Spleen (tissue), 11 donors: ENCODE measurements around the gene ANKRD37. TPM values are rescaled to one million over a fixed set of nuclear protein-coding genes. Genes with fewer than 3 reads are reported as not detected.
"Not testable (repeated sequence)": the region's sequence is repeated elsewhere in the genome, so short reads cannot be mapped to it uniquely, and the experiment has no call there.

Experiments used
- DNase-seq: peaks from one replicate; pipeline ENCODE4 v3.0.0-alpha.2; 2020
- H3K27ac ChIP-seq, 8 donors: fragments of 200-600 bp; sonication (generic) in 7 of 8; 1 replicate in 4 of 8; 2 replicates in 4 of 8; pipeline versions ENCODE4 v1.5.0 to v1.8.0; 2016 to 2021; ENCODE audit warnings: inconsistent platforms in 4 of 8, mild to moderate bottlenecking in 4 of 8, moderate library complexity in 1 of 8
- H3K27me3 ChIP-seq, 7 donors: fragments of 200-600 bp; sonication (generic) in 6 of 7; replicated peaks in 1 of 7; 1 replicate in 4 of 7; 2 replicates in 3 of 7; pipeline versions ENCODE4 v1.5.0 to v1.8.0; 2016 to 2021; ENCODE audit warnings: inconsistent platforms in 3 of 7, mild to moderate bottlenecking in 1 of 7
- H3K36me3 ChIP-seq, 6 donors: fragments of 200-600 bp; sonication (generic) in 5 of 6; 1 replicate in 4 of 6; 2 replicates in 2 of 6; pipeline versions ENCODE4 v1.5.0 to v1.8.0; 2016 to 2021; ENCODE audit warnings: inconsistent platforms in 2 of 6
- H3K4me1 ChIP-seq, 6 donors: fragments of 200-600 bp; sonication (generic) in 5 of 6; 1 replicate in 3 of 6; 2 replicates in 3 of 6; pipeline versions ENCODE4 v1.5.0 to v1.8.0; 2016 to 2021; ENCODE audit warnings: inconsistent platforms in 3 of 6
- H3K4me3 ChIP-seq, 8 donors: fragments of 200-600 bp; sonication (generic) in 7 of 8; 1 replicate in 4 of 8; 2 replicates in 4 of 8; pipeline versions ENCODE4 v1.5.0 to v1.8.0; 2016 to 2021; ENCODE audit warnings: inconsistent platforms in 4 of 8, mild to moderate bottlenecking in 4 of 8, moderate library complexity in 2 of 8
- H3K9me3 ChIP-seq, 8 donors: fragments of 200-600 bp; sonication (generic) in 7 of 8; 1 replicate in 4 of 8; 2 replicates in 4 of 8; pipeline versions ENCODE4 v1.5.0 to v1.8.0; 2016 to 2021; ENCODE audit warnings: inconsistent platforms in 4 of 8
- POLR2A ChIP-seq, 3 donors: fragments of 450-650 bp; IDR thresholded peaks; one replicate each; pipeline ENCODE4 v1.5.1; 2017; ENCODE audit warnings: antibody characterized with exemption in 3 of 3, mild to moderate bottlenecking in 1 of 3
- POLR2AphosphoS5 ChIP-seq, 3 donors: sonication (generic); formaldehyde crosslinking; IDR thresholded peaks; one replicate each; pipeline ENCODE4 v1.5.1; 2017; ENCODE audit warnings: antibody characterized with exemption in 3 of 3
- WGBS, 5 donors: extraction: QIAGEN DNeasy Blood & Tissue Kit in 3 of 5; methylation state at CpG; one replicate each; pipeline versions ENCODE4 v1.1.5 to v1.1.7; 2013 to 2018; 5-methylcytosine and 5-hydroxymethylcytosine counted together
- intact Hi-C: fragments of 100-400 bp; cut with DNase I; formaldehyde crosslinking; loops from one replicate; pipeline ENCODE4 v1.15.0; 2023; ENCODE audit warnings: low total_unique reads
- polyA plus RNA-seq, 3 donors: library from polyadenylated mRNA; stranded (reverse); fragments of 200-250 nt; gene quantifications; one replicate each; pipeline ENCODE4 v1.2.1, GENCODE V29; 2013
- total RNA-seq, 7 donors: library from RNA; depleted of rRNA in 3 of 7; stranded (reverse); fragments of >200 nt in 3 of 7; fragmentation: NEBNext Ultra II Directional in 4 of 7; extraction: Animal tissue kit (Norgen Biotek cat#: 25700) in 4 of 7; gene quantifications; one replicate each; pipeline versions ENCODE4 v1.1.0 to v1.2.1, GENCODE V29; 2016 to 2021
- TF ChIP-seq, protein P1 (sequence below), 11 experiments: fragments of 200-600 bp in 7 of 11; fragments of 450-650 bp in 4 of 11; sonication (generic) in 4 of 11; IDR thresholded peaks in 8 of 11; conservative IDR thresholded peaks in 3 of 11; 1 replicate in 7 of 11; 2 replicates in 4 of 11; pipeline versions ENCODE4 v1.4.0 to v1.8.0; 2016 to 2021; ENCODE audit warnings: antibody characterized with exemption in 11 of 11, inconsistent platforms in 4 of 11, mild to moderate bottlenecking in 1 of 11
- donor health status: healthy with polysubstance abuse.
- donor health status: DM: no; HTN: no; CAD: no; lungs with moderate emphysema.
- donor health status: DM: no; HTN: no; CAD: no.
- donor health status: Bipolar disorder and iron deficiency.
- donor health status: healthy.
- donor health status: DM: no; HTN: no; CAD: no.
- donor health status: DM: yes; HTN: yes; CAD: no.

Gene ANKRD37
- total and polyA plus RNA-seq, 10 donors = 6.0 to 21.1 (median 9.7) TPM

DNA sequence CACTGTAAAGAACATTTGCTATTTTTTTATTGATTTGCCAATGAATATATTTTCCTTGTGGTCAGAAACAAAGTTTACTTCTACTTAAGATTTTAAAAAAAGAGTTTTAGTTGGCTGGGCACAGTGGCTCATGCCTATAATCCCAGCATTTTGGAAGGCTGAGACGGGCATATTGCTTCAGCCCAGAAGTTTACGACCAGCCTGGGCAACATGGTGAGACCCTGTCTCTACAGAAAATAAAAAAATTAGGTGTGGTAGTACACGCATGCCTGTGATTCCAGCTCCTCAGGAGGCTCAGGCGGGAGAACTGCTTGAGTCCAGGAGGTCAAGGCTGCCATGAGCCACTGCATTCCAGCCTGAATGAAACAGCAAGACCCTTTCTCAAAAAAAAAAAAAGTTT, 37.7 kb upstream of the ANKRD37 start:
- intact Hi-C loops = no loop called here
- DNase-seq = no peak
- TF ChIP-seq POLR2AphosphoS5 (IDR thresholded peaks at IDR 0.05) (no peak), POLR2A (IDR thresholded peaks at IDR 0.05) (no peak)
- TF ChIP-seq, protein P1, sequence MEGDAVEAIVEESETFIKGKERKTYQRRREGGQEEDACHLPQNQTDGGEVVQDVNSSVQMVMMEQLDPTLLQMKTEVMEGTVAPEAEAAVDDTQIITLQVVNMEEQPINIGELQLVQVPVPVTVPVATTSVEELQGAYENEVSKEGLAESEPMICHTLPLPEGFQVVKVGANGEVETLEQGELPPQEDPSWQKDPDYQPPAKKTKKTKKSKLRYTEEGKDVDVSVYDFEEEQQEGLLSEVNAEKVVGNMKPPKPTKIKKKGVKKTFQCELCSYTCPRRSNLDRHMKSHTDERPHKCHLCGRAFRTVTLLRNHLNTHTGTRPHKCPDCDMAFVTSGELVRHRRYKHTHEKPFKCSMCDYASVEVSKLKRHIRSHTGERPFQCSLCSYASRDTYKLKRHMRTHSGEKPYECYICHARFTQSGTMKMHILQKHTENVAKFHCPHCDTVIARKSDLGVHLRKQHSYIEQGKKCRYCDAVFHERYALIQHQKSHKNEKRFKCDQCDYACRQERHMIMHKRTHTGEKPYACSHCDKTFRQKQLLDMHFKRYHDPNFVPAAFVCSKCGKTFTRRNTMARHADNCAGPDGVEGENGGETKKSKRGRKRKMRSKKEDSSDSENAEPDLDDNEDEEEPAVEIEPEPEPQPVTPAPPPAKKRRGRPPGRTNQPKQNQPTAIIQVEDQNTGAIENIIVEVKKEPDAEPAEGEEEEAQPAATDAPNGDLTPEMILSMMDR (IDR thresholded peaks at IDR 0.05 in 8 of 11, conservative IDR thresholded peaks at IDR 0.05 in 3 of 11) = no peak
- peaks cover 0 to 79% (median 15%) of the 10 kb centered on the region in 6 donors for H3K36me3 ChIP-seq
- H3K27ac ChIP-seq = no peak overlapping the region
- H3K4me3 ChIP-seq = no peak overlapping the region
- WGBS, 5 donors = 91 to 93% (median 92%) methylated on average over 4 of the region's 4 CpGs
- H3K9me3 ChIP-seq = no peaks in the 10 kb centered on the region
- H3K27me3 ChIP-seq = no peaks in the 10 kb centered on the region
- no peaks in the 10 kb centered on the region for H3K4me1 ChIP-seq

GRCh38 chr4:185359767-185360446, 36.7 kb upstream of the ANKRD37 start:
- Histone ChIP-seq H3K36me3 (peaks cover 0 to 69% (median 7%) of the 10 kb centered on the region in 6 donors), H3K27ac (no peak overlapping the region), H3K4me3 (no peak overlapping the region), H3K4me1 (no peaks in the 10 kb centered on the region), H3K9me3 (no peaks in the 10 kb centered on the region), H3K27me3 (no peaks in the 10 kb centered on the region)
- TF ChIP-seq POLR2A (IDR thresholded peaks at IDR 0.05) (no peak), POLR2AphosphoS5 (IDR thresholded peaks at IDR 0.05) (no peak)
- TF ChIP-seq, protein P1 (IDR thresholded peaks at IDR 0.05 in 8 of 11, conservative IDR thresholded peaks at IDR 0.05 in 3 of 11) = no peak
- no peak for DNase-seq
- intact Hi-C loops = no loop called here
- WGBS, 5 donors = 94 to 98% (median 96%) methylated on average over 8 of the region's 8 CpGs

GRCh38 chr4:185361872-185362271, 34.8 kb upstream of the ANKRD37 start:
- no peak overlapping the region for H3K4me3 ChIP-seq
- 90 to 95% (median 92%) methylated on average over 3 of the region's 3 CpGs for WGBS, 5 donors
- no peak overlapping the region for H3K27ac ChIP-seq
- H3K36me3 ChIP-seq = peaks cover 0 to 66% (median 6%) of the 10 kb centered on the region in 6 donors
- H3K27me3 ChIP-seq = no peaks in the 10 kb centered on the region
- TF ChIP-seq, protein P1 (IDR thresholded peaks at IDR 0.05 in 8 of 11, conservative IDR thresholded peaks at IDR 0.05 in 3 of 11) = no peak
- no peak for TF ChIP-seq POLR2A (IDR thresholded peaks at IDR 0.05)
- no peak for TF ChIP-seq POLR2AphosphoS5 (IDR thresholded peaks at IDR 0.05)
- H3K9me3 ChIP-seq = no peaks in the 10 kb centered on the region
- no peaks in the 10 kb centered on the region for H3K4me1 ChIP-seq
- no peak for DNase-seq
- intact Hi-C loops = no loop called here

GRCh38 chr4:185362570-185362969, 34.1 kb upstream of the ANKRD37 start:
- H3K27me3 ChIP-seq, H3K9me3 ChIP-seq, intact Hi-C loops, H3K4me3 ChIP-seq, DNase-seq, H3K27ac ChIP-seq, H3K4me1 ChIP-seq: not testable (repeated sequence)
- 87 to 93% (median 89%) methylated on average over 6 of the region's 6 CpGs for WGBS, 5 donors
- peaks cover 0 to 59% (median 6%) of the 10 kb centered on the region in 6 donors for H3K36me3 ChIP-seq
